Colonic mucosa (tissue), 4 donors: ENCODE data around the gene BCL11B. TPM values are rescaled to one million over a fixed set of nuclear protein-coding genes. Genes with fewer than 3 reads are reported as not detected.

Experiments
- DNase-seq: peaks from one replicate; pipeline ENCODE4 v3.0.0-alpha.2; 2020
- H3K27ac ChIP-seq: fragments of 200-600 bp; one replicate; pipeline ENCODE4 v1.8.0; 2021
- H3K27me3 ChIP-seq: fragments of 200-600 bp; one replicate; pipeline ENCODE4 v1.8.0; 2021
- H3K36me3 ChIP-seq: fragments of 200-600 bp; one replicate; pipeline ENCODE4 v1.8.0; 2021
- H3K4me1 ChIP-seq: fragments of 200-600 bp; one replicate; pipeline ENCODE4 v1.8.0; 2021; ENCODE audit warnings: mild to moderate bottlenecking
- H3K4me3 ChIP-seq: fragments of 200-600 bp; one replicate; pipeline ENCODE4 v1.8.0; 2021
- H3K9ac ChIP-seq, 2 donors: one replicate each; pipeline ENCODE4 v1.7.0; 2013; ENCODE audit warnings: control low read depth in 2 of 2, low read depth in 2 of 2, low read length in 2 of 2
- H3K9me3 ChIP-seq: fragments of 200-600 bp; one replicate; pipeline ENCODE4 v1.8.0; 2021
- intact Hi-C: fragments of 100-400 bp; cut with DNase I; formaldehyde crosslinking; loops from one replicate; pipeline ENCODE4 v1.14.1; 2022
- total RNA-seq, 2 donors: library from RNA; stranded (reverse); fragmentation: NEBNext Ultra II Directional in 1 of 2; extraction: Animal tissue kit (Norgen Biotek cat#: 25700) in 1 of 2; gene quantifications; one replicate each; pipeline ENCODE4 v1.2.1, GENCODE V29; 2021
- TF ChIP-seq, protein P1 (sequence below): fragments of 200-600 bp; IDR thresholded peaks from one replicate; pipeline ENCODE4 v1.8.0; 2022; ENCODE audit warnings: antibody characterized with exemption, mild to moderate bottlenecking
- donor health status: healthy.
- donor health status: DM: no; HTN: no; CAD: no.
- donor health status: DM: no; HTN: no; CAD: no.

Gene BCL11B
- total RNA-seq, 2 donors from 2014 or later = 5.6 to 10.4 TPM

DNA sequence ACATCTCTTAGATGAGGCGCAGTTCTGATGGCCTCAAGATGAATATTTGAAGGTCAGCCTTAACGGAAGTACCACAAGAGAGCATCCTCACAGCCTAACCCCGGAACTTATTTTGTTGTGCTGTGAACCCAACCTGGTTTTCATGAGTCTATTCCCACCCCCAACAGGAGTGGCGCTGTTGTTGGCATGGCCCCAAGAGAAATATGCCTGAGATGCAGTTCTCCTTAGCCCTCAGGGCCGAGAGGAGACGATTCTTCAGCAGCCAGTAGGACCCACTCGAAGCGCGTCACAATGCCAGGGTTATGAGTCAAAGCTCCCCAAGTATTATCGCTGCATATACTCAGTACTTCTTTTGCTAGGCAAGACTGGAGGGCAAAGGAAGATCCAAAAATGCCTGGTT lies 24.5 kb upstream of the BCL11B start:
- Histone ChIP-seq H3K4me3 (no peak overlapping the region), H3K27me3 (no peaks in the 10 kb centered on the region), H3K36me3 (no peaks in the 10 kb centered on the region), H3K27ac (no peak overlapping the region), H3K9me3 (no peaks in the 10 kb centered on the region), H3K9ac (no peak overlapping the region), H3K4me1 (no peaks in the 10 kb centered on the region)
- TF ChIP-seq, protein P1, sequence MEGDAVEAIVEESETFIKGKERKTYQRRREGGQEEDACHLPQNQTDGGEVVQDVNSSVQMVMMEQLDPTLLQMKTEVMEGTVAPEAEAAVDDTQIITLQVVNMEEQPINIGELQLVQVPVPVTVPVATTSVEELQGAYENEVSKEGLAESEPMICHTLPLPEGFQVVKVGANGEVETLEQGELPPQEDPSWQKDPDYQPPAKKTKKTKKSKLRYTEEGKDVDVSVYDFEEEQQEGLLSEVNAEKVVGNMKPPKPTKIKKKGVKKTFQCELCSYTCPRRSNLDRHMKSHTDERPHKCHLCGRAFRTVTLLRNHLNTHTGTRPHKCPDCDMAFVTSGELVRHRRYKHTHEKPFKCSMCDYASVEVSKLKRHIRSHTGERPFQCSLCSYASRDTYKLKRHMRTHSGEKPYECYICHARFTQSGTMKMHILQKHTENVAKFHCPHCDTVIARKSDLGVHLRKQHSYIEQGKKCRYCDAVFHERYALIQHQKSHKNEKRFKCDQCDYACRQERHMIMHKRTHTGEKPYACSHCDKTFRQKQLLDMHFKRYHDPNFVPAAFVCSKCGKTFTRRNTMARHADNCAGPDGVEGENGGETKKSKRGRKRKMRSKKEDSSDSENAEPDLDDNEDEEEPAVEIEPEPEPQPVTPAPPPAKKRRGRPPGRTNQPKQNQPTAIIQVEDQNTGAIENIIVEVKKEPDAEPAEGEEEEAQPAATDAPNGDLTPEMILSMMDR = no peak
- intact Hi-C loops = no loop called here
- DNase-seq = no peak

DNA sequence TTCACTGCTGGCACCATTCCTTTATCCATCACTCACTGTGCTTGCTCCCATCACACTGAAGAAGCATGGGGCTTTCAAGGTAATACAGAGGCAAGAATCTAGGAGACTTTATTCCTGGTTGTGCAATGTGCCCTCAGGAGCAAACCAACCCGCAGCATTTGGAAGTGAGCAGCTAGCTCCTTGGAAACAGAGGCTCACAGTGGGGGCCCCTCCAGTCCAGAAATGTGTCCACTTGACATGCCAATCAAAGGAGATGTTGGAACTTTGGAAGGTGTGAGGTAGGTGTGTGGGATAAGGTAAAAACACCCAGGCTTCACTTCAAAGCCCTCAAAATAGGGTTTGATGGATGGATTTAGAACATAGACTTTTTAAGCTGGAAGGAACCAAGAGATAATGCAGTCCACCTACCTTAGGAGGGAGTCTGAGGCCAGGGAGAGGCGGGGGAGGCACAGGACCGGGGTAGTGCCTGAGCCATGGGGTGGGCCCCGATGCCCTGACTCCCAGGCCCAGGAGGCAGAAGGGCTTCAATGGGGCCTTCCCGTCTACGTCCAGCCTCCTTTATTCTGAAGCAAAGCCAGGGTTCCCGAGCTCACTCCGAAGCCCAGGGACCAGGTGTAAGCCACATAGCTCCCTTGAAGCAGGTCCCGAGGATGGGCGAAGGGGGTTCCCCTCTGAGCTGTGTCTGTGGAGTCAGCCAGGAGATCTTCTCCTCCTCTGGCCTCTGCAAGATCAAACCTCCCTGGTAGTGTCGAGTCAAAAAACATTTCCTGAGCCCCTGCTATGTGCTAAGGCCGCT lies 17.6 kb upstream of the BCL11B start:
- no peaks in the 10 kb centered on the region for H3K27me3 ChIP-seq
- no peak for DNase-seq
- TF ChIP-seq, protein P1 = no peak
- intact Hi-C loops = no loop called here
- H3K4me1 ChIP-seq = no peaks in the 10 kb centered on the region
- H3K4me3 ChIP-seq = no peak overlapping the region
- H3K9ac ChIP-seq = no peak overlapping the region
- H3K9me3 ChIP-seq = no peaks in the 10 kb centered on the region
- no peak overlapping the region for H3K27ac ChIP-seq
- no peaks in the 10 kb centered on the region for H3K36me3 ChIP-seq

DNA sequence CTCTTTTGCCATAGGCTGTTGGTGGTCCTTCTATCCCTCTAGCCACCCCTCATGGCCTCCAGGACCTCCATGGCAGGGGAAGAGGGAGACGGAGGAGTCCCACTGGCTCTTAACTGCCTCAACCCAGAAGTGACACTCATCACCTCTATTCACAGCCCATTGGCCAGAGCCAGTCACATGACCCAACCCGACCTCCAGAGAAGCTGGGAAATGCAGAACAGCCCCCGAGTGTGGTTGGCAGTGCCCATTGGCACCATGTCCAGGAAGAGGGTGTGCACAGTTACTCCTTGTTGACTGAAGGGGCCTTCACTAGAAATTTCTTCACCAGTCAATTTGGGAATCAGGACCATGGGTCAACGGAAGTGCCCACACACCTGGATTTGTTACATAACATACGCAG lies 17.0 kb upstream of the BCL11B start:
- Histone ChIP-seq H3K27me3 (no peaks in the 10 kb centered on the region), H3K4me3 (no peak overlapping the region), H3K27ac (no peak overlapping the region), H3K36me3 (no peaks in the 10 kb centered on the region), H3K4me1 (no peaks in the 10 kb centered on the region), H3K9me3 (no peaks in the 10 kb centered on the region), H3K9ac (no peak overlapping the region)
- intact Hi-C loops = no loop called here
- TF ChIP-seq, protein P1 = no peak
- no peak for DNase-seq

DNA sequence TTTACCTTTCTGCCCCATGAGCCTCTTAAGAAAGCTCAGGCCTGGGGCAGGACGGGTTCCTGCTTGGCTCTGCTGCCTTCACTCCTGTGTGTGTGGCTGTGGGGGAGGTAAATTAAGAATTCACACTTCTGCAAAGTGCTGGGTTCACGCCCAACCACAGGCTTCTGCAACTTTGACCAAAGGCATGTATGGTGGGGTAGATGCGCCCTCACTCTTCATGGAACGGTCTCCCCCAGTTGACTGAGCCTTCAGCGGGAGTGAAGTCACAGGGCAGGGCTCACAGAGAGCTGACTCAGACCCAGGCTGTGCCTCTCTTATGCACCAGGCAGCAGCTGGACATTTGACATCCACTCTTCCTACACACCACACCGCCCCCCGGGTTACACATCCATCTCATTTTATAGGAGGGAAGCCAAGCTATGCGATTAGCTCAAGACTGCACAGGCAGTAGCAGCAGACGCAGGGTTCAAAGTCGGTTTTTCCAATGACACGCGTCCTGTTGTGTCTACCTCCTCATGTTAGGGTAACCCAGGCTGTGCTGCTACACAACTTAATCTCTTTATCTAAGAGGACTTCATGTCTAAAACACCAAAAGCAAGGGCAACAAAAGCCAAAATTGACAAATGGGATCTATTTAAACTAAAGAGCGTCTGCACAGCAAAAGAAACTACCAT lies 15.4 kb upstream of the BCL11B start:
- Histone ChIP-seq H3K4me1 (no peaks in the 10 kb centered on the region), H3K27ac (no peak overlapping the region), H3K36me3 (no peaks in the 10 kb centered on the region), H3K9ac (no peak overlapping the region), H3K27me3 (no peaks in the 10 kb centered on the region), H3K4me3 (no peak overlapping the region), H3K9me3 (no peaks in the 10 kb centered on the region)
- TF ChIP-seq, protein P1 = no peak
- no peak for DNase-seq
- intact Hi-C loops = no loop called here

DNA sequence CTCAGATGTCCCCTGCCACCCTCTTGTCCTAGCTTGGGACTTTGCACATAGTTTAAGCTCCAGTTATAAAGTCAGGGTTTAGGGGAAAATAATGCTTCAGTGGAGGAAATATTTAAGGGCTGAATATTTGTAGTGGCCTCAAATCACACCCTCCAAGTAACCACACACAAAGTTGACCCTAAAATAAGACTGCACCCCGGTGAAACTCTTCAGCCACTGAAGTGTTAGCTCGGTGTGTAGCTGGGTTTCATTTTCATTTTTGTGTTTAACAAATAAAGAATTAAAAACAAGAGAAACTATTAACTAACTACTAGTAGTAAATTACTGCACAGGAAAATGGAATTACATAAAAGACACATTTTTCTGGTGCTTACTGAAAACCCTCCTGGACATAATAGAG lies 14.8 kb upstream of the BCL11B start:
- no peaks in the 10 kb centered on the region for H3K27me3 ChIP-seq
- no peaks in the 10 kb centered on the region for H3K36me3 ChIP-seq
- no peak overlapping the region for H3K9ac ChIP-seq
- no peak overlapping the region for H3K27ac ChIP-seq
- TF ChIP-seq, protein P1 = no peak
- no peak overlapping the region for H3K4me3 ChIP-seq
- H3K9me3 ChIP-seq = no peaks in the 10 kb centered on the region
- H3K4me1 ChIP-seq = no peaks in the 10 kb centered on the region
- DNase-seq = no peak
- intact Hi-C loops = no loop called here
